HFF-Myc (cell line): ENCODE results near the gene NAALADL2.
"Not testable (repeated sequence)": the region's sequence is repeated elsewhere in the genome, so short reads cannot be mapped to it uniquely, and the experiment has no call there.

Experiments used
- DNase-seq: peaks from one replicate; pipeline ENCODE4 v3.0.0-alpha.2; 2011; ENCODE audit warnings: low read depth; ENCODE audit errors: extremely low read depth
- H3K4me3 ChIP-seq: replicated peaks from 2 replicates; pipeline ENCODE4 v1.5.1; 2011; ENCODE audit warnings: low read depth, mild to moderate bottlenecking, control low read depth, low read length
- CTCF ChIP-seq: IDR thresholded peaks from 2 replicates; pipeline ENCODE4 v1.5.1; 2012; ENCODE audit warnings: mild to moderate bottlenecking, low read depth, low read length, control low read depth; ENCODE audit errors: missing control alignments

NAALADL2 gene

GRCh38 chr3:175443682-175444081 lies 584.5 kb downstream of the NAALADL2 start:
- DNase-seq: no peak
- no peak for TF ChIP-seq CTCF
- H3K4me3 ChIP-seq: no peak overlapping the region

GRCh38 chr3:175445741-175446140 lies 586.6 kb downstream of the NAALADL2 start:
- no peak for DNase-seq
- no peak overlapping the region for H3K4me3 ChIP-seq
- TF ChIP-seq CTCF: no peak

GRCh38 chr3:175447521-175447920 lies 588.4 kb downstream of the NAALADL2 start:
- DNase-seq: no peak
- no peak overlapping the region for H3K4me3 ChIP-seq
- no peak for TF ChIP-seq CTCF

- TF ChIP-seq CTCF: no peak
- no peak overlapping the region for H3K4me3 ChIP-seq
- DNase-seq: no peak
Observed at GRCh38 chr3:175453361-175453760, 594.2 kb downstream of the NAALADL2 start.

GRCh38 chr3:175456466-175456865 lies 597.3 kb downstream of the NAALADL2 start:
- no peak for DNase-seq
- TF ChIP-seq CTCF: no peak
- no peak overlapping the region for H3K4me3 ChIP-seq

- no peak overlapping the region for H3K4me3 ChIP-seq
- TF ChIP-seq CTCF: no peak
- no peak for DNase-seq
Observed at GRCh38 chr3:175457301-175457700, 598.2 kb downstream of the NAALADL2 start.

- H3K4me3 ChIP-seq, DNase-seq: not testable (repeated sequence)
Observed at GRCh38 chr3:175460849-175461399, 601.8 kb downstream of the NAALADL2 start.
